ENCODE data around the gene STXBP1. TPM values are rescaled to one million over a fixed set of nuclear protein-coding genes. Genes with fewer than 3 reads are reported as not detected.
"Not testable (repeated sequence)": the region's sequence is repeated elsewhere in the genome, so short reads cannot be mapped to it uniquely, and the experiment has no call there.

STXBP1 gene
- total RNA-seq, 2 experiments from 2014 or later = 12.1 to 17.7 TPM

- no peaks in the 10 kb centered on the region for H3K36me3 Mint-ChIP-seq (ENCODE audit: low read depth)
- ChIA-PET CTCF (interaction anchor here (0.6 to 1.6 kb wide), 5 partner anchors 17 to 346 kb away, joined by 3 to 4 read pairs (median 3); no protein-coding TSS in a partner anchor), POLR2A (no interaction called here)
- H3K27me3 Mint-ChIP-seq = peaks cover 2% of the 10 kb centered on the region
- H3K9me3 Mint-ChIP-seq = no peaks in the 10 kb centered on the region
- DNase-seq = no peak
- H3K4me1 Mint-ChIP-seq = peaks cover 37% of the 10 kb centered on the region
- no peak overlapping the region for H3K27ac Mint-ChIP-seq
- no peak overlapping the region for H3K4me3 Mint-ChIP-seq
Observed at GRCh38 chr9:127580879-127581475, 31.1 kb upstream of the STXBP1 start.

GRCh38 chr9:127584474-127584805 lies 27.6 kb upstream of the STXBP1 start:
- CTCF ChIA-PET = interaction anchor here (0.9 to 3.5 kb wide), 5 partner anchors 10 to 150 kb away, joined by 3 to 15 read pairs (median 4); partner anchors contain the start of gene TOR2A
- H3K9me3 Mint-ChIP-seq; H3K4me3 Mint-ChIP-seq; H3K27ac Mint-ChIP-seq; POLR2A ChIA-PET; H3K36me3 Mint-ChIP-seq (ENCODE audit: low read depth); DNase-seq: not testable (repeated sequence)
- peaks cover 14% of the 10 kb centered on the region for H3K27me3 Mint-ChIP-seq
- H3K4me1 Mint-ChIP-seq = peaks cover 26% of the 10 kb centered on the region

DNA sequence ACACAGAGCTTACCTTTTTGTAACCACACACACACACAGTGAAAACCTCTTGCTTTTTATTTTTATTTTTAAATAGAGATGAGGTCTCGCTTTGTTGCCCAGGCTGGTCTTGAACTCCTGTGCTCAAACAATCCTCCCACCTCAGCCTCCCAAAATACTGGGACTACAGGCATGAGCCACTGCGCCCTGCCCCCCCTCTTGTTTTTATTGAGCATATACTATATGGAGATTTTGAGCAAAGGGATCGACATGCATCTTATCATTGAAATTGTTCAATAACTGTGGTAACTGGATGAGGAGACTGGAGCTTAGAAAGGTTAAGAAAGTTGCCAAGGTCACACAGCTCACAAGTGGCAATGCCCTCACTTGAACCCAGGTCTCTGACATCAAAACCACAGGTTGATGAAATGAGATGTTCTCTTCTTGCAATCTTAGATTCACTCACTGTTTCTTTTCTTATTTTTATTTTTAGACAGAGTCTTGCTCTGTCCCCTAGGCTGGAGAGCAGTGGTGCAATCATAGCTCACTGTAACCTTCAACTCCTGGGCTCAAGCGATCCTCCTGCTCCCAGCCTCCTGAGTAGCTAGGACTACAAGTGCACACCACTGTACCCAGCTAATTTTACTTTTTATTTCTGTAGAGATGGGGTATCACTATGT lies 26.8 kb upstream of the STXBP1 start:
- H3K4me3 Mint-ChIP-seq = no peak overlapping the region
- no peaks in the 10 kb centered on the region for H3K36me3 Mint-ChIP-seq (ENCODE audit: low read depth)
- peaks cover 24% of the 10 kb centered on the region for H3K4me1 Mint-ChIP-seq
- H3K27me3 Mint-ChIP-seq = peaks cover 20% of the 10 kb centered on the region
- no peak for DNase-seq
- no peaks in the 10 kb centered on the region for H3K9me3 Mint-ChIP-seq
- no peak overlapping the region for H3K27ac Mint-ChIP-seq
- CTCF ChIA-PET = interaction anchor here (0.9 to 3.5 kb wide), 6 partner anchors 11 to 149 kb away, joined by 3 to 15 read pairs (median 4); partner anchors contain the start of gene TOR2A
- POLR2A ChIA-PET = no interaction called here

GRCh38 chr9:127586096-127586495 lies 26.0 kb upstream of the STXBP1 start:
- no peaks in the 10 kb centered on the region for H3K36me3 Mint-ChIP-seq (ENCODE audit: low read depth)
- peak overlapping the region; percentile 3 for H3K27ac Mint-ChIP-seq
- no peaks in the 10 kb centered on the region for H3K9me3 Mint-ChIP-seq
- H3K4me3 Mint-ChIP-seq = no peak overlapping the region
- CTCF ChIA-PET = interaction anchor here (1.0 to 3.5 kb wide), 7 partner anchors 12 to 149 kb away, joined by 3 to 15 read pairs (median 5); partner anchors contain the start of gene TOR2A
- H3K4me1 Mint-ChIP-seq = peaks cover 20% of the 10 kb centered on the region
- POLR2A ChIA-PET = no interaction called here
- DNase-seq = no peak
- H3K27me3 Mint-ChIP-seq = peaks cover 20% of the 10 kb centered on the region

- Mint-ChIP-seq H3K4me1 (peaks cover 20% of the 10 kb centered on the region), H3K4me3 (no peak overlapping the region), H3K36me3 (ENCODE audit: low read depth) (no peaks in the 10 kb centered on the region), H3K27me3 (peaks cover 20% of the 10 kb centered on the region), H3K27ac (no peak overlapping the region), H3K9me3 (no peaks in the 10 kb centered on the region)
- DNase-seq = peak; percentile 71
- ChIA-PET POLR2A (no interaction called here), CTCF (interaction anchor here (0.8 to 3.5 kb wide), 7 partner anchors 9 to 148 kb away, joined by 3 to 15 read pairs (median 4); partner anchors contain the start of gene TOR2A)
Observed at GRCh38 chr9:127586537-127586936, 25.5 kb upstream of the STXBP1 start.

DNA sequence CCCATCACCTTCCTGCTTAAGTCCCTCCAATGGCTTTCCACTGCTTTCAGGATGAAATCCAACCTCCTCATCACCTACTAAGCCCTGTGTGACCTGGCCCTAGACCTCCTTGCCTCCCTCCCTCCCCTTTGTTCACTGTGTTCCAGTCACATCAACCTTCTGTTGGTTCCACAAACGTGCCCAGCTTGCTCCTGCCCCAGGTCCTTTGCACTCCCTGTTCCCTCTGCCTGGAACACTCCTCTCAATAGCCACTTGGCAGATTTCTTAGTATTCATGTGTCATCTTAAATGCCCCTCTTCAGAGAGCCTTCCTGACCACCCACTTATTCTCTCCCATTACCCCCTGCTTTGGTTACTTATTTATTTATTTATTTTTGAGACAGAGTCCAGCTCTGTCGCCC lies 24.1 kb upstream of the STXBP1 start:
- DNase-seq = no peak
- Mint-ChIP-seq H3K4me1 (peaks cover 20% of the 10 kb centered on the region), H3K4me3 (no peak overlapping the region), H3K27me3 (peaks cover 20% of the 10 kb centered on the region), H3K27ac (no peak overlapping the region), H3K36me3 (ENCODE audit: low read depth) (no peaks in the 10 kb centered on the region), H3K9me3 (no peaks in the 10 kb centered on the region)
- POLR2A ChIA-PET = no interaction called here
- CTCF ChIA-PET = interaction anchor here (0.6 to 3.7 kb wide), 3 partner anchors 85 to 728 kb away, joined by 4 to 19 read pairs (median 4); partner anchors contain the start of gene TOR2A

DNA sequence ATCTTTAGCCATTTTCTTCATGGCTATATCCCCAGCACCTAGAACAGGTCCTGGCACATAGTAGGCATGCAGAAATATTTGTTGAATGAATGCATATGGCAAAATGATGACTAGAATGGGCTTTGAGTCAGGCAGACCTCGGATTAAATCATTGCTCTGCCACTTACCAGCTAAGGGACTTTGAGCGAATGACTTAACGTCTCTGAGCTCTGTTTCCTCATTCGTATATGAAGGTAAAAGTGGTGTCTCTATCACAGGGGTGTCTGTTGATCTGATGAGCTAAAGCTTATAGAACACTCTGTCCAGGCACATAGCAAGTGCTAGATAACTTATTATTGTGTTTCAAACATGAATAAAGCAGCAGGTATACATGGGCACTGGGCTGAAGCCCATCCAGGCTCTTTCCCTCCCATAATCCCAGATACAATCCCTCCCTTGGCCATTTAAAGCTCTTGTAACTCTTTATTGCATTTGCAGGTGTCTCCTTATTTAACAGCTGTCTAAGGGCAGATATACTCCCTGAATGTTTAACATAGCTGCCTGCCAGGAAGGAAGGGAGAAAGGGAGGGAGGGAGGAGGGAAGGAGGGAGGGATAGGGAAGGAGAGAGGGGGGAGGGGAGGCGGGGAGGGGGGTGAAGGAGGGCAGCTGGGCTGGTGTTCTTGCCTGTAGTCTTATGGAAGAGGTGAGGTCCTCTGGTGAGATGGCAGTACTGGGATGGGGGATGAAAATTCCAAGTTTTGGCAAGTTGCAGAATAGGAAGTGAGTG lies 23.2 kb upstream of the STXBP1 start:
- POLR2A ChIA-PET = no interaction called here

GRCh38 chr9:127589955-127590370 lies 22.1 kb upstream of the STXBP1 start:
- ChIA-PET CTCF (interaction anchor here (0.5 to 3.7 kb wide), 7 partner anchors 14 to 696 kb away, joined by 3 to 19 read pairs (median 4); partner anchors contain the start of genes STXBP1 and TOR2A), POLR2A (no interaction called here)
- peak; percentile 43 for DNase-seq
- Mint-ChIP-seq H3K27me3 (peaks cover 19% of the 10 kb centered on the region), H3K36me3 (ENCODE audit: low read depth) (no peaks in the 10 kb centered on the region), H3K4me1 (peaks cover 13% of the 10 kb centered on the region), H3K27ac (no peak overlapping the region), H3K9me3 (no peaks in the 10 kb centered on the region), H3K4me3 (no peak overlapping the region)

More for the DNA sequence above, 23.2 kb upstream of the STXBP1 start:
- CTCF ChIA-PET = interaction anchor here (0.6 to 3.7 kb wide), 4 partner anchors 86 to 292 kb away, joined by 3 to 19 read pairs (median 4); partner anchors contain the start of gene TOR2A
- Mint-ChIP-seq H3K4me3 (no peak overlapping the region), H3K27ac (no peak overlapping the region), H3K9me3 (no peaks in the 10 kb centered on the region), H3K27me3 (peaks cover 19% of the 10 kb centered on the region), H3K36me3 (ENCODE audit: low read depth) (no peaks in the 10 kb centered on the region), H3K4me1 (peaks cover 14% of the 10 kb centered on the region)
- DNase-seq = no peak

- no peak for DNase-seq
- Mint-ChIP-seq H3K27me3 (peaks cover 2% of the 10 kb centered on the region), H3K9me3 (no peaks in the 10 kb centered on the region), H3K27ac (no peak overlapping the region), H3K36me3 (ENCODE audit: low read depth) (no peaks in the 10 kb centered on the region), H3K4me1 (no peaks in the 10 kb centered on the region), H3K4me3 (no peak overlapping the region)
- POLR2A ChIA-PET = no interaction called here
- CTCF ChIA-PET = interaction anchor here (1.2 kb wide), 1 partner anchor 9 kb away, joined by 3 read pairs; no protein-coding TSS in a partner anchor
Observed at GRCh38 chr9:127595611-127596010, 16.5 kb upstream of the STXBP1 start.

- ChIA-PET POLR2A (no interaction called here), CTCF (interaction anchor here (1.0 to 1.9 kb wide), 4 partner anchors 9 to 136 kb away, joined by 3 to 4 read pairs (median 3); partner anchors contain the start of gene TOR2A)
Observed at GRCh38 chr9:127598839-127599549, 13.1 kb upstream of the STXBP1 start.

DNA sequence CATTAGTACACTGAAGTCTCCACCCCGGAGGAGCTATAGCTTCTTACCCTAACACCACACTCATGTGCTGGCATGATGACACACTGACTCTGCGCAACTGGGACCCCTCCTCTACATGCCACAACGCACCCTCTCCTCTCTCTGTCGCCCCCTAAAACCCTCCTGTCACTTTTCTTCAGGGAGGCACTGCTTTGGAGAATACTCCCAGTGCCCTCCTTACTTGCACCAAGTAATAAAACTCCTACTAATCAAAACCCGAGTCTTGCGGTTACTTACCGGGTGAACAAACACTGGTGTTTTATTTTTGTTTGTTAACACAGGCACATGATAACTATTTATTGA lies 12.6 kb upstream of the STXBP1 start:
- ChIA-PET POLR2A (no interaction called here), CTCF (interaction anchor here (0.7 to 1.3 kb wide), 3 partner anchors 9 to 38 kb away, joined by 3 read pairs; no protein-coding TSS in a partner anchor)
- Mint-ChIP-seq H3K36me3 (ENCODE audit: low read depth) (no peaks in the 10 kb centered on the region), H3K4me3 (no peak overlapping the region), H3K4me1 (no peaks in the 10 kb centered on the region), H3K27me3 (peaks cover 4% of the 10 kb centered on the region), H3K9me3 (no peaks in the 10 kb centered on the region), H3K27ac (no peak overlapping the region)
- no peak for DNase-seq

More at GRCh38 chr9:127598839-127599549, 13.1 kb upstream of the STXBP1 start:
- Mint-ChIP-seq H3K27me3 (peaks cover 4% of the 10 kb centered on the region), H3K4me3 (no peak overlapping the region), H3K36me3 (ENCODE audit: low read depth) (no peaks in the 10 kb centered on the region), H3K4me1 (no peaks in the 10 kb centered on the region), H3K27ac (no peak overlapping the region), H3K9me3 (no peaks in the 10 kb centered on the region)
- DNase-seq = no peak

GRCh38 chr9:127603226-127603625 lies 8.9 kb upstream of the STXBP1 start:
- DNase-seq = no peak
- POLR2A ChIA-PET = no interaction called here
- H3K27me3 Mint-ChIP-seq = peaks cover 15% of the 10 kb centered on the region
- H3K4me1 Mint-ChIP-seq = peaks cover 8% of the 10 kb centered on the region
- H3K27ac Mint-ChIP-seq = no peak overlapping the region
- CTCF ChIA-PET = interaction anchor here (0.7 to 1.8 kb wide), 6 partner anchors 8 to 1548 kb away, joined by 3 to 7 read pairs (median 4); partner anchors contain the start of gene STXBP1
- no peaks in the 10 kb centered on the region for H3K36me3 Mint-ChIP-seq (ENCODE audit: low read depth)
- H3K9me3 Mint-ChIP-seq = no peaks in the 10 kb centered on the region
- no peak overlapping the region for H3K4me3 Mint-ChIP-seq

Measured in activated CD4-positive, alpha-beta T cell treated with anti-CD3 and anti-CD28 coated beads, Interleukin-2, amount 10 ng/mL, durations not matched to agents 7 days and 5 days (primary cell).